Sigmoid colon (tissue), 7 donors: ENCODE measurements around the gene TYW3. TPM values are rescaled to one million over a fixed set of nuclear protein-coding genes. Genes with fewer than 3 reads are reported as not detected.
A peak's percentile ranks its signal among the peaks of the same experiment; 100 is the strongest.

Source experiments
- DNase-seq: peaks from one replicate; pipeline ENCODE4 v3.0.0-alpha.2; 2019
- H3K27ac ChIP-seq, 4 donors: fragments of 200-600 bp; sonication (generic); one replicate each; pipeline ENCODE4 v1.5.1; 2016 to 2019; ENCODE audit warnings: mild to moderate bottlenecking in 1 of 4
- H3K27me3 ChIP-seq, 3 donors: fragments of 200-600 bp; sonication (generic); one replicate each; pipeline ENCODE4 v1.5.1; 2019; ENCODE audit warnings: mild to moderate bottlenecking in 1 of 3
- H3K36me3 ChIP-seq, 4 donors: fragments of 200-600 bp; sonication (generic); one replicate each; pipeline ENCODE4 v1.5.1; 2016 to 2019
- H3K4me1 ChIP-seq, 4 donors: fragments of 200-600 bp; sonication (generic); one replicate each; pipeline ENCODE4 v1.5.1; 2017 to 2019
- H3K4me3 ChIP-seq, 4 donors: fragments of 200-600 bp; sonication (generic); one replicate each; pipeline ENCODE4 v1.5.1; 2017 to 2019; ENCODE audit warnings: mild to moderate bottlenecking in 2 of 4, moderate library complexity in 1 of 4
- H3K9me3 ChIP-seq, 4 donors: fragments of 200-600 bp in 3 of 4; sonication (generic) in 3 of 4; one replicate each; pipeline versions ENCODE4 v1.5.1 to v1.6.1; 2013 to 2019
- EP300 ChIP-seq, 4 donors: sonication (generic); formaldehyde crosslinking; IDR thresholded peaks; one replicate each; pipeline ENCODE4 v1.6.1; 2017; ENCODE audit warnings: antibody characterized with exemption in 4 of 4
- POLR2A ChIP-seq, 2 donors: fragments of 450-650 bp; IDR thresholded peaks; one replicate each; pipeline ENCODE4 v1.6.1; 2016; ENCODE audit warnings: antibody characterized with exemption in 2 of 2, mild to moderate bottlenecking in 2 of 2, moderate library complexity in 2 of 2
- POLR2AphosphoS5 ChIP-seq, 4 donors: sonication (generic); formaldehyde crosslinking; IDR thresholded peaks; one replicate each; pipeline ENCODE4 v1.6.1; 2017; ENCODE audit warnings: antibody characterized with exemption in 4 of 4
- WGBS, 2 donors: extraction: QIAGEN DNeasy Blood & Tissue Kit; methylation state at CpG; one replicate each; pipeline ENCODE4 v1.1.7; 2013; 5-methylcytosine and 5-hydroxymethylcytosine counted together
- intact Hi-C: fragments of 100-400 bp; cut with DNase I; formaldehyde crosslinking; loops from one replicate; pipeline ENCODE4 v1.15.1; 2023
- polyA plus RNA-seq, 3 donors: library from polyadenylated mRNA; stranded (reverse); fragments of 200-250 nt; gene quantifications; one replicate each; pipeline ENCODE4 v1.2.3, GENCODE V29; 2013
- total RNA-seq, 4 donors: library from RNA; depleted of rRNA; stranded (reverse); fragments of >200 nt; gene quantifications; one replicate each; pipeline ENCODE4 v1.1.0, GENCODE V29; 2016
- TF ChIP-seq, protein P1 (sequence below), 4 experiments: fragments of 450-650 bp in 3 of 4; fragments of 200-600 bp in 1 of 4; IDR thresholded peaks; one replicate each; pipeline ENCODE4 v1.5.1; 2016 to 2019; ENCODE audit warnings: antibody characterized with exemption in 4 of 4, mild to moderate bottlenecking in 3 of 4, moderate library complexity in 2 of 4
- donor health status: healthy with polysubstance abuse.
- donor health status: Bipolar disorder and iron deficiency.
- donor health status: healthy.

The TYW3 gene
- total and polyA plus RNA-seq, 7 donors, result 7.6 to 31.7 (median 21.6) TPM

DNA sequence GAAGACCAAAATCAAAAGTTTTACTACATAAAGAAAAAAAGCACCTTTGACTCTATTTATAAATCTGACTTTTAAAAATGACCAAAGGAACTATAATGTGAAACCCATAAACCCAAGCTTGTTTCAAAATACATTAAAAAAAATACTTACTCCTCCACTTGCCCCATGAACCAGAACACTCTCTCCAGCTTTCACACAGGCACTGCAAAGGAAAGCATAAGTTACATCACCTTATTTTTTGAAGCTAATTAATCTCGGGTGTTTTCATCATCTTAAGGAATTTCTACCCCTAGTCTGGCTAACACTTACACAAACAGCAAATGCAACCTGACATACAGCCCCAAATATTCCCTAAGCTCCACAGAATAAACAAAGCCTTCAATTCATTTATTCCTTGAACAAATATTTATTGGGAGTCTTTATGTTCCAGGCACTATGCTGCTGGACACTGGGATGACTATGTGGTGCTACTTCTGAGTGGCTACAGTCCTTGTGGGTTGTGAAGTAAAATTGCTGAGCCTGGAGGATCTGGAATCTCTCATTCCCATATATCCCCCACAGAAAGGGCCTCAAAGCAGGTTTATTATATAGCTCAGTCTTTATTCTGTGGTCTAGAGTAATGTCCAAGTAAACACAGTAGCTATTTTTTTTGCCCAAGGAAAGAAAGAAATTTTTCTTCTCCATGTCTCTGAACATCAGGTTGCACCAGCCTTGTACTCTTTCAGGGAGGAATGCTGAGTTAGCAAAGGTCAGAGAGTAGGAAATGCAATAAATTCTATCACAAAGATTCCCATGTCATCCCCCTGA, 18.3 kb upstream of the TYW3 start:
- H3K27me3 ChIP-seq, result no peaks in the 10 kb centered on the region
- no peaks in the 10 kb centered on the region for H3K9me3 ChIP-seq
- TF ChIP-seq, protein P1, sequence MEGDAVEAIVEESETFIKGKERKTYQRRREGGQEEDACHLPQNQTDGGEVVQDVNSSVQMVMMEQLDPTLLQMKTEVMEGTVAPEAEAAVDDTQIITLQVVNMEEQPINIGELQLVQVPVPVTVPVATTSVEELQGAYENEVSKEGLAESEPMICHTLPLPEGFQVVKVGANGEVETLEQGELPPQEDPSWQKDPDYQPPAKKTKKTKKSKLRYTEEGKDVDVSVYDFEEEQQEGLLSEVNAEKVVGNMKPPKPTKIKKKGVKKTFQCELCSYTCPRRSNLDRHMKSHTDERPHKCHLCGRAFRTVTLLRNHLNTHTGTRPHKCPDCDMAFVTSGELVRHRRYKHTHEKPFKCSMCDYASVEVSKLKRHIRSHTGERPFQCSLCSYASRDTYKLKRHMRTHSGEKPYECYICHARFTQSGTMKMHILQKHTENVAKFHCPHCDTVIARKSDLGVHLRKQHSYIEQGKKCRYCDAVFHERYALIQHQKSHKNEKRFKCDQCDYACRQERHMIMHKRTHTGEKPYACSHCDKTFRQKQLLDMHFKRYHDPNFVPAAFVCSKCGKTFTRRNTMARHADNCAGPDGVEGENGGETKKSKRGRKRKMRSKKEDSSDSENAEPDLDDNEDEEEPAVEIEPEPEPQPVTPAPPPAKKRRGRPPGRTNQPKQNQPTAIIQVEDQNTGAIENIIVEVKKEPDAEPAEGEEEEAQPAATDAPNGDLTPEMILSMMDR (IDR thresholded peaks at IDR 0.05), result no peak
- no peak for TF ChIP-seq EP300 (IDR thresholded peaks at IDR 0.05)
- TF ChIP-seq POLR2A (IDR thresholded peaks at IDR 0.05), result no peak
- TF ChIP-seq POLR2AphosphoS5 (IDR thresholded peaks at IDR 0.05), result no peak
- no peak for DNase-seq
- H3K27ac ChIP-seq, result peak overlapping the region in 3 of 4 donors; percentile 44 to 67 (median 63)
- peaks cover 0 to 30% (median 26%) of the 10 kb centered on the region in 4 donors for H3K4me1 ChIP-seq
- H3K4me3 ChIP-seq, result no peak overlapping the region
- H3K36me3 ChIP-seq, result peaks cover 5 to 54% (median 20%) of the 10 kb centered on the region in 4 donors
- WGBS, 2 donors, result 67 to 76% methylated on average over 1 of the region's 1 CpG
- intact Hi-C loops, result no loop called here

DNA sequence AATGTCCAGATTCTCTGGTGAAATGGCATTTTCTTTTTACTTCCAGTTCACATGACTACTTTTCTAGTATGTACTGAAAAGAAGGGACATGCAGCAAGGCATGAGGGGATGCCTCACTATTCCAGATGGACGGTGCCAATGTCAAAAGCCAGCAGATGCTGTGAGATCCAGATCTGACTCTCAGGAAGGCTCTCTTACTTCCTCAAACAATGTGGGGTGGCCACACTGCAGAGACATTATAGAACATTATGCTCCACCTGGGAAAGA, 17.8 kb upstream of the TYW3 start:
- Histone ChIP-seq H3K4me1 (peaks cover 0 to 30% (median 26%) of the 10 kb centered on the region in 4 donors), H3K27ac (peak overlapping the region in 2 of 4 donors; percentile 63 to 67), H3K27me3 (no peaks in the 10 kb centered on the region), H3K9me3 (no peaks in the 10 kb centered on the region), H3K4me3 (no peak overlapping the region), H3K36me3 (peaks cover 5 to 54% (median 16%) of the 10 kb centered on the region in 4 donors)
- WGBS, 2 donors, result 94 to 95% methylated on average over 1 of the region's 1 CpG
- no peak for DNase-seq
- TF ChIP-seq, protein P1 (IDR thresholded peaks at IDR 0.05), result no peak
- TF ChIP-seq EP300 (IDR thresholded peaks at IDR 0.05) (no peak), POLR2AphosphoS5 (IDR thresholded peaks at IDR 0.05) (no peak), POLR2A (IDR thresholded peaks at IDR 0.05) (no peak)
- intact Hi-C loops, result no loop called here

DNA sequence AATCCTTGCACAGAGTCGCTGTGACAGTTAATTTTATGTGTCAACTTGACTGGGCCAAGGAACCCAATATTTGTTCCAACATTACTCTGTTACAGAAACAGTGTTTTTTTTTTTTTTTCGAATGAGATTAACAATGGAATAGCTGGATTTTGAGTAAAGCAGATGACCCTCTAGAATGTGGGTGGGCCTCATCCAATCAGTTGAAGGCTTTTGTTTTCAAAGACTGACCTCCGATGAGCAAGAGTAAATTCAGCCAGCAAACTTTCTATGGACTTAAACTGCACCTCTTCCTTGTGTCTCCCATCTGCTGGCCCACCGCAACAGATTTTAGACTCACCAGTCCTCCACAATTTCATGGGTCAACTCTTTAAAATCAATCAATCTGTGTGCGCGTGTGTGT, 17.1 kb upstream of the TYW3 start:
- peak overlapping the region in 1 of 4 donors; percentile 63 for H3K27ac ChIP-seq
- H3K9me3 ChIP-seq, result no peaks in the 10 kb centered on the region
- H3K4me1 ChIP-seq, result peaks cover 0 to 30% (median 26%) of the 10 kb centered on the region in 4 donors
- H3K4me3 ChIP-seq, result no peak overlapping the region
- intact Hi-C loops, result no loop called here
- H3K27me3 ChIP-seq, result no peaks in the 10 kb centered on the region
- DNase-seq, result no peak
- H3K36me3 ChIP-seq, result peaks cover 5 to 56% (median 16%) of the 10 kb centered on the region in 4 donors
- TF ChIP-seq, protein P1 (IDR thresholded peaks at IDR 0.05), result no peak
- TF ChIP-seq POLR2AphosphoS5 (IDR thresholded peaks at IDR 0.05) (no peak), EP300 (IDR thresholded peaks at IDR 0.05) (no peak), POLR2A (IDR thresholded peaks at IDR 0.05) (no peak)
- 84 to 94% methylated on average over 6 of the region's 6 CpGs for WGBS, 2 donors

DNA sequence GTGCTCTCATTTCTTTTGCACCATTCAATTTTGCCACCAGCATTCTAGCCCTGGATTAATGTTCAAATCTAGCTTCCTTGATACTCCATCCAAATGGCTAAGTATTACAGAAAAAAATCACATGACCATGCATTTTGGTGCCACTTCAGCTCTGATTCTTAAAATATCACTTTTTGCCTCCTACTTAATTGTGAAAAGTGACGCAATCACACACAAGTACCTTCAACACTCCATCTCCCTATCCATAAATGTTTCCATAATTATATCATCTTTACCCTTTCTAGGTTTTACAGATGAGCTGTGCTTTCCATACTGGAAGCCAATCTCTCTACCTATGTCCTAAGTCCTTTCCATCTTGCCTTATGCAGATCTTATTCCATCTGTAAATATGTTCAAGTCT, 16.1 kb upstream of the TYW3 start:
- DNase-seq, result no peak
- Histone ChIP-seq H3K4me3 (no peak overlapping the region), H3K27me3 (no peaks in the 10 kb centered on the region), H3K4me1 (peaks cover 0 to 30% (median 26%) of the 10 kb centered on the region in 4 donors), H3K27ac (no peak overlapping the region), H3K9me3 (no peaks in the 10 kb centered on the region), H3K36me3 (peaks cover 0 to 56% (median 24%) of the 10 kb centered on the region in 4 donors)
- 94 to 99% methylated on average over 1 of the region's 1 CpG for WGBS, 2 donors
- intact Hi-C loops, result no loop called here
- TF ChIP-seq POLR2A (IDR thresholded peaks at IDR 0.05), result no peak
- no peak for TF ChIP-seq POLR2AphosphoS5 (IDR thresholded peaks at IDR 0.05)
- no peak for TF ChIP-seq EP300 (IDR thresholded peaks at IDR 0.05)
- TF ChIP-seq, protein P1 (IDR thresholded peaks at IDR 0.05), result no peak
